Muscle of arm (tissue), 12 donors: Measurements from ENCODE around the gene ZNF43. TPM values are rescaled to one million over a fixed set of nuclear protein-coding genes. Genes with fewer than 3 reads are reported as not detected.
"Not testable (repeated sequence)": the region's sequence is repeated elsewhere in the genome, so short reads cannot be mapped to it uniquely, and the experiment has no call there.

Source experiments
- DNase-seq: peaks from one replicate; pipeline ENCODE4 v3.0.0-alpha.2; 2013
- polyA plus RNA-seq, 12 donors: library from polyadenylated mRNA; unstranded; fragments of 120-200 nt; gene quantifications; one replicate each; pipeline ENCODE4 v1.2.1, GENCODE V29; 2013; ENCODE audit not compliant: insufficient read length in 12 of 12

Gene ZNF43
- polyA plus RNA-seq, 12 donors: 10.1 to 26.3 (median 14.4) TPM; not detected in 1

GRCh38 chr19:21823224-21823623 lies 12.8 kb downstream of the ZNF43 start:
- DNase-seq: no peak

- DNase-seq: no peak
These were observed 23.5 kb downstream of the ZNF43 start for GRCh38 chr19:21812448-21812847.

GRCh38 chr19:21808400-21809000 lies 27.5 kb downstream of the ZNF43 start:
- DNase-seq: not testable (repeated sequence)

- no peak for DNase-seq
These were observed 46.4 kb downstream of the ZNF43 start for GRCh38 chr19:21789466-21790085.

- no peak for DNase-seq
These were observed 49.0 kb downstream of the ZNF43 start for GRCh38 chr19:21786936-21787335.

- not testable (repeated sequence) for DNase-seq
These were observed 60.2 kb downstream of the ZNF43 start for GRCh38 chr19:21775792-21776191.

GRCh38 chr19:21767065-21767800 lies 68.7 kb downstream of the ZNF43 start, which contains the start of gene ZNF100:
TSS of gene ZNF100 (minus strand) at chr19:21767579. CDS start at chr19:21767429, 150 bp downstream.
- peak; percentile 96 for DNase-seq

GRCh38 chr19:21766705-21767064 lies 69.3 kb downstream of the ZNF43 start:
- DNase-seq: peak; percentile 1

GRCh38 chr19:21765151-21765550 lies 70.8 kb downstream of the ZNF43 start:
- no peak for DNase-seq

GRCh38 chr19:21761547-21761946 lies 74.4 kb downstream of the ZNF43 start:
- not testable (repeated sequence) for DNase-seq

GRCh38 chr19:21758296-21758695 lies 77.7 kb downstream of the ZNF43 start:
- no peak for DNase-seq

- not testable (repeated sequence) for DNase-seq
These were observed 80.4 kb downstream of the ZNF43 start for GRCh38 chr19:21755555-21755954.

Other genes with a start within 250 kb of the ZNF43 start
- gene ZNF100, start 68.6 kb downstream of the ZNF43 start, polyA plus RNA-seq: 10 to 100 TPM in 3 of 12 donors, 1 to 10 TPM in 8, not detected in 1; 5.2 to 12.6 (median 8.1) TPM
- 1 to 10 TPM in 5 of 12 donors, under 1 TPM in 5, not detected in 2; 0.38 to 2.1 (median 1.1) TPM for gene ZNF208, start 174.8 kb upstream of the ZNF43 start, polyA plus RNA-seq
- 1 to 10 TPM in 7 of 12 donors, under 1 TPM in 3, not detected in 2; 0.41 to 3.9 (median 1.2) TPM for gene ZNF257, start 216.3 kb upstream of the ZNF43 start, polyA plus RNA-seq